Left ventricle myocardium inferior (tissue), 1 donor: ENCODE results near the gene NEO1. TPM values are rescaled to one million over a fixed set of nuclear protein-coding genes. Genes with fewer than 3 reads are reported as not detected.

Experiments
- DNase-seq: peaks from one replicate; pipeline ENCODE4 v3.0.0-alpha.2; 2020
- H3K27ac ChIP-seq: fragments of 200-600 bp; replicated peaks from 2 replicates; pipeline ENCODE4 v1.8.0; 2021
- H3K27me3 ChIP-seq: fragments of 200-600 bp; 2 replicates; pipeline ENCODE4 v1.8.0; 2021; ENCODE audit warnings: low read depth
- H3K36me3 ChIP-seq: fragments of 200-600 bp; 2 replicates; pipeline ENCODE4 v1.8.0; 2021
- H3K4me1 ChIP-seq: fragments of 200-600 bp; 2 replicates; pipeline ENCODE4 v1.8.0; 2021
- H3K4me3 ChIP-seq: fragments of 200-600 bp; 2 replicates; pipeline ENCODE4 v1.8.0; 2021; ENCODE audit warnings: mild to moderate bottlenecking, moderate library complexity
- H3K9me3 ChIP-seq: fragments of 200-600 bp; replicated peaks from 2 replicates; pipeline ENCODE4 v1.8.0; 2021
- intact Hi-C: fragments of 100-400 bp; cut with micrococcal nuclease; formaldehyde crosslinking; loops from one replicate; pipeline ENCODE4 v1.11.0; 2022
- total RNA-seq: library from RNA; stranded (reverse); fragmentation: NEBNext Ultra II Directional; extraction: Animal tissue kit (Norgen Biotek cat#: 25700); gene quantifications from one replicate; pipeline ENCODE4 v1.2.1, GENCODE V29; 2021
- TF ChIP-seq, protein P1 (sequence below): fragments of 200-600 bp; IDR thresholded peaks from 2 replicates; pipeline ENCODE4 v1.8.0; 2021; ENCODE audit warnings: antibody characterized with exemption, mild to moderate bottlenecking, borderline replicate concordance
- donor health status: DM: no; HTN: yes; CAD: no; lungs with severe emphysema.

The NEO1 gene
- total RNA-seq, 1 donor from 2014 or later, result 9.0 TPM

GRCh38 chr15:73110201-73110600 is 57.9 kb downstream of the NEO1 start:
- no peak for DNase-seq
- TF ChIP-seq, protein P1, sequence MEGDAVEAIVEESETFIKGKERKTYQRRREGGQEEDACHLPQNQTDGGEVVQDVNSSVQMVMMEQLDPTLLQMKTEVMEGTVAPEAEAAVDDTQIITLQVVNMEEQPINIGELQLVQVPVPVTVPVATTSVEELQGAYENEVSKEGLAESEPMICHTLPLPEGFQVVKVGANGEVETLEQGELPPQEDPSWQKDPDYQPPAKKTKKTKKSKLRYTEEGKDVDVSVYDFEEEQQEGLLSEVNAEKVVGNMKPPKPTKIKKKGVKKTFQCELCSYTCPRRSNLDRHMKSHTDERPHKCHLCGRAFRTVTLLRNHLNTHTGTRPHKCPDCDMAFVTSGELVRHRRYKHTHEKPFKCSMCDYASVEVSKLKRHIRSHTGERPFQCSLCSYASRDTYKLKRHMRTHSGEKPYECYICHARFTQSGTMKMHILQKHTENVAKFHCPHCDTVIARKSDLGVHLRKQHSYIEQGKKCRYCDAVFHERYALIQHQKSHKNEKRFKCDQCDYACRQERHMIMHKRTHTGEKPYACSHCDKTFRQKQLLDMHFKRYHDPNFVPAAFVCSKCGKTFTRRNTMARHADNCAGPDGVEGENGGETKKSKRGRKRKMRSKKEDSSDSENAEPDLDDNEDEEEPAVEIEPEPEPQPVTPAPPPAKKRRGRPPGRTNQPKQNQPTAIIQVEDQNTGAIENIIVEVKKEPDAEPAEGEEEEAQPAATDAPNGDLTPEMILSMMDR, result no peak
- Histone ChIP-seq H3K36me3 (no peaks in the 10 kb centered on the region), H3K9me3 (no peaks in the 10 kb centered on the region), H3K4me3 (no peak overlapping the region), H3K27me3 (no peaks in the 10 kb centered on the region), H3K4me1 (no peaks in the 10 kb centered on the region), H3K27ac (no peak overlapping the region)
- intact Hi-C loops, result no loop called here

DNA sequence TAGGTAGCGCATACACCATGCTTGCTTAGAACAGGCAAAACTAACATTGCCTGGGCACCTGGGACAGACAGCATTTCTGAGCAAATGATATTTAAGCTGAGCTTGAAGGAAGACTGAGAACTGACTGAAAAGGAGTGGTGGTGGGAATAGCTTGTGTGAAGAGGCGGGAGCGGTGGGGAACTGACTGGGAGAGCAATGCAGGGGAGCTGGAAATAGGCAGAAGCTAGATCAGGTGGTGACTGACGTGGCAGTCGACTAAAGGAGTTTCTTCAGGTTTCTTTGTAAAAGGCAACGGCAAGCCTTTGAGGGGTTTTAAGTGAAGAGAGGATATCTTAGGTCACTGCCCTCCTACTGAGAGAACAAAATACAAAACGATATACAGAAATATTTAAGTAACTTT is 61.8 kb downstream of the NEO1 start:
- Histone ChIP-seq H3K4me3 (no peak overlapping the region), H3K27me3 (no peaks in the 10 kb centered on the region), H3K27ac (no peak overlapping the region), H3K36me3 (peaks cover 9% of the 10 kb centered on the region), H3K9me3 (no peaks in the 10 kb centered on the region), H3K4me1 (no peaks in the 10 kb centered on the region)
- DNase-seq, result no peak
- intact Hi-C loops, result no loop called here
- TF ChIP-seq, protein P1, result no peak

DNA sequence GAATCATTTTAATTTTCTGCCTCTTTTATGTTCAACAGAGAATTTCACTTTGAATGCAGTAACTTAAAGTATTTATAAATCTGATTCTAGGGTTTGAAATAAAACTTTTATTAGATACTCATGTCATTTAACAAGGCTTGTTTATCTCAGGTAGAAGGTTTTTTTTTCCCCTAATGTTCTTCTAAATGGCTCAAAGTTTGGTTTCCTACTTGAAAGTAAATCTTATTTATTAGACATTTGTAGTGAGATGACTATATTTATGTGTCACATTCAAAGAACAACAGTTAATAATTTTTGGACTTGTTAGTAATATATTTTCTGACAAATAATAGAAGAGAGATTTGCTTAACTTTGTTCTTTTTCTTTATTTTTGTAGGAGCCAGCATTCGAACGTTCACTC is 63.9 kb downstream of the NEO1 start:
- no peak for DNase-seq
- Histone ChIP-seq H3K4me1 (no peaks in the 10 kb centered on the region), H3K27ac (no peak overlapping the region), H3K27me3 (no peaks in the 10 kb centered on the region), H3K36me3 (peaks cover 9% of the 10 kb centered on the region), H3K4me3 (no peak overlapping the region), H3K9me3 (no peaks in the 10 kb centered on the region)
- intact Hi-C loops, result no loop called here
- TF ChIP-seq, protein P1, result no peak

GRCh38 chr15:73118055-73118454 is 65.8 kb downstream of the NEO1 start:
- H3K9me3 ChIP-seq, result no peaks in the 10 kb centered on the region
- H3K4me1 ChIP-seq, result no peaks in the 10 kb centered on the region
- no peak overlapping the region for H3K4me3 ChIP-seq
- TF ChIP-seq, protein P1, result no peak
- H3K27me3 ChIP-seq, result no peaks in the 10 kb centered on the region
- H3K27ac ChIP-seq, result no peak overlapping the region
- no peak for DNase-seq
- H3K36me3 ChIP-seq, result peaks cover 15% of the 10 kb centered on the region
- intact Hi-C loops, result no loop called here

DNA sequence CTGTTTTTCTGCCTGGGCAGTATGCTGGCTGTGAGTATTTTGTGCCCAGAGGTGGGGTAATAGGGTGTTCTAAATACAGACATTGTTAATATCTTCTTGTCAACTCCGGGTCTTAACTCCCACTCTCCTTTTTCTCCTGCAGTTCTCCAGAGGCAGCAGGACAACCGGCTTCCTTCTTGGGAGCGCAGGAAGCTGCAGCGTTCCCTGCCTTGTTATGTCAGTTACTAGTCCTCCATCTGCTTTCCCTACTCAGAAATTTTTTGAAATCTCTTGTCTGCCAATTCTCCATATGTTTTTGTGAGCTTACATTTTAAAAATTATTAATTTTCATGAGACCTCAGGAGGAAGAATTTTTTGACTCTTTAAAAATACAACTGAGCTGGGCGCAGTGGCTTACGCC is 67.2 kb downstream of the NEO1 start:
- DNase-seq, result no peak
- TF ChIP-seq, protein P1, result no peak
- intact Hi-C loops, result no loop called here
- no peak overlapping the region for H3K27ac ChIP-seq
- no peak overlapping the region for H3K4me3 ChIP-seq
- H3K4me1 ChIP-seq, result no peaks in the 10 kb centered on the region
- H3K9me3 ChIP-seq, result no peaks in the 10 kb centered on the region
- H3K36me3 ChIP-seq, result peaks cover 15% of the 10 kb centered on the region
- H3K27me3 ChIP-seq, result no peaks in the 10 kb centered on the region

GRCh38 chr15:73120269-73120668 is 68.0 kb downstream of the NEO1 start:
- TF ChIP-seq, protein P1, result no peak
- peaks cover 15% of the 10 kb centered on the region for H3K36me3 ChIP-seq
- no peak overlapping the region for H3K4me3 ChIP-seq
- H3K27me3 ChIP-seq, result no peaks in the 10 kb centered on the region
- intact Hi-C loops, result no loop called here
- no peak overlapping the region for H3K27ac ChIP-seq
- no peak for DNase-seq
- H3K9me3 ChIP-seq, result no peaks in the 10 kb centered on the region
- H3K4me1 ChIP-seq, result no peaks in the 10 kb centered on the region
